GM21737 (cell line): Measurements from ENCODE around the gene MIS12.

ENCODE experiments used
- ATAC-seq: cut with Tn5 transposase; IDR thresholded peaks from one replicate; pipeline ENCODE4 v1.9.1; 2021; ENCODE audit warnings: mild to moderate bottlenecking, moderate library complexity; ENCODE audit not compliant: unreplicated experiment

Gene MIS12

DNA sequence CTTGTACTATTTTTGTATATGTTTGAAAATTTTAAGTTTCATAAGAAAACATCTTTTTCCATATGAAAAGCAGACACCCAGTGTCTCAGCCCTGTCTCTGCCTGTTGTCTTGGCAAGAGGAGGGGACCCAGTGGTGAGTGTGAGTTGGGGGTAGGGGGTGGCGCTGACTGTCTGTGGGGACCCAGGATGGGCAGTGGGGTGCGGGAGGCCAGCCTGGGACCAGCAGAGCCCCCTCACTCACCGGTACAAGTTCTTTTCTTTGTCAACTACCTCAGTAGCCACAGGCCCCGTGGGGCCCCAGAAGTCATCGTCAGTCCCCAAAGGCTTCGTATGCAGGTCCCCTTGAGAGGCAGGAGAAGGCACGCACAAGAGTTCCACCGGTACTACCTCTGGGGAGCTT lies 46.2 kb downstream of the MIS12 start:
- no peak for ATAC-seq

GRCh38 chr17:5533486-5534315 lies 47.3 kb downstream of the MIS12 start:
- ATAC-seq: no peak

- no peak for ATAC-seq
Observed at GRCh38 chr17:5535436-5535835, 49.1 kb downstream of the MIS12 start.

DNA sequence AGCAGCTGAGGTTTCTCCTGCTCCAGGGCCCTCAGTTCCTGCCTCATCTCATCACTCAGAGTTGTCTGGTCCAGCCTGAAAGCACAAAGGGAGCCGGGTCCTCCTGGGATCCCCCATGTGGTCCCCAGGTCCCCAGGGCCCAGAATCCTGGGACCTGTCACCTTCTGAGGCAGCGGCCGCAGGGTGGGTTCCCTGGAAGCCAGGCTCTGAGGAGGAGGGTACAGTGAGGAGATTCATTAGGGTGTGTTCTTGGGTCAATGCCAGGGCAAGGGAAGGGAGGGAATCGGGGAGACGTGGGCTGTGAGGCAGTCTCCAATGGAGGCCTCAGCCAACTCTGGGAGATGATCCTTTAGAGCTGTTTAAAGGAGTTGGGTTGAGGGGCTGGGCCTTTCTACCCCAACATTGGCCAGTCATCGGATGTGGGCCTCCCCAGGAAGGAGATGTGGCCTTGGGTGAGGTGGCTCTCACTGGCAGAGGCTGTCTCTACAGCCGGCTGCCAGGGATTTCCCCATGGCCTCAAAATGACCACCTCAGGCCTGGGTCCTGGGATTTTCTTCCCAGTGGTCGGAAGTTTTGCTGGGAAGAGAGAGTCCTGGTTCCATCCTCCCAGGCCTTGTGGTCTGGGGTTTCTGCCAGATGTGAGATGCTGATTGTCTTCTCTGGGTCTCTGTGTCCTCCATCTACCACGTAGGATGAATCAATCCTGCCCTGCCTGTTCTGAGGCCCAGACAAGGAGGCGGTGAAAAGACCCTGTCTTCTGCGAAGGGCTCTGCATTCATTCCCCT lies 50.7 kb downstream of the MIS12 start:
- no peak for ATAC-seq

GRCh38 chr17:5539286-5539685 lies 52.9 kb downstream of the MIS12 start:
- ATAC-seq: no peak

- no peak for ATAC-seq
Observed at GRCh38 chr17:5540321-5540720, 54.0 kb downstream of the MIS12 start.
